GDM1 (cell line): ENCODE results near the gene TPD52L1.
"Not testable (repeated sequence)": the region's sequence is repeated elsewhere in the genome, so short reads cannot be mapped to it uniquely, and the experiment has no call there.

Source experiments
- DNase-seq: peaks from one replicate; lab custom pipeline; 2025; lab: John Stamatoyannopoulos, UW

The TPD52L1 gene

GRCh38 chr6:125271486-125272159 lies 118.0 kb downstream of the TPD52L1 start:
- no peak for DNase-seq

GRCh38 chr6:125273251-125273650 lies 119.7 kb downstream of the TPD52L1 start:
- DNase-seq: no peak

- no peak for DNase-seq
Observed at GRCh38 chr6:125273965-125274364, 120.4 kb downstream of the TPD52L1 start.

- no peak for DNase-seq
Observed at GRCh38 chr6:125274935-125275334, 121.4 kb downstream of the TPD52L1 start.

GRCh38 chr6:125275779-125276178 lies 122.2 kb downstream of the TPD52L1 start:
- DNase-seq: no peak

- no peak for DNase-seq
Observed at GRCh38 chr6:125277838-125278237, 124.3 kb downstream of the TPD52L1 start.

- DNase-seq: no peak
Observed at GRCh38 chr6:125279961-125280360, 126.4 kb downstream of the TPD52L1 start.

- not testable (repeated sequence) for DNase-seq
Observed at GRCh38 chr6:125280370-125281035, 126.9 kb downstream of the TPD52L1 start.

- DNase-seq: not testable (repeated sequence)
Observed at GRCh38 chr6:125282470-125282869, 128.9 kb downstream of the TPD52L1 start.

- DNase-seq: no peak
Observed at GRCh38 chr6:125285353-125285752, 131.8 kb downstream of the TPD52L1 start.

GRCh38 chr6:125285936-125286335 lies 132.4 kb downstream of the TPD52L1 start:
- DNase-seq: no peak

- no peak for DNase-seq
Observed at GRCh38 chr6:125287718-125288117, 134.1 kb downstream of the TPD52L1 start.

GRCh38 chr6:125293587-125293986 lies 140.0 kb downstream of the TPD52L1 start:
- DNase-seq: no peak

- no peak for DNase-seq
Observed at GRCh38 chr6:125294036-125294435, 140.5 kb downstream of the TPD52L1 start.

GRCh38 chr6:125294925-125295324 lies 141.4 kb downstream of the TPD52L1 start:
- no peak for DNase-seq

GRCh38 chr6:125296471-125296870 lies 142.9 kb downstream of the TPD52L1 start:
- DNase-seq: no peak

- no peak for DNase-seq
Observed at GRCh38 chr6:125299257-125299656, 145.7 kb downstream of the TPD52L1 start.

- DNase-seq: no peak
Observed at GRCh38 chr6:125300992-125301434, 147.4 kb downstream of the TPD52L1 start.

- peak; percentile 47 for DNase-seq
Observed at GRCh38 chr6:125301435-125302391, 148.1 kb downstream of the TPD52L1 start, which contains the start of gene HDDC2. HDDC2 (minus strand) TSS chr6:125301967; CDS start chr6:125301932, 35 bp downstream.

GRCh38 chr6:125302840-125303511 lies 149.4 kb downstream of the TPD52L1 start:
- DNase-seq: no peak

- no peak for DNase-seq
Observed at GRCh38 chr6:125303512-125303854, 149.9 kb downstream of the TPD52L1 start.
